Mesodermal cell (in vitro differentiated cells): ENCODE results near the gene HADH.
"Not testable (repeated sequence)": the region's sequence is repeated elsewhere in the genome, so short reads cannot be mapped to it uniquely, and the experiment has no call there.

ENCODE experiments used
- H3K27ac ChIP-seq: 2 replicates; pipeline ENCODE4 v1.7.0; 2013; ENCODE audit warnings: mild to moderate bottlenecking, low read depth, low read length, moderate library complexity; ENCODE audit not compliant: severe bottlenecking
- H3K36me3 ChIP-seq: 2 replicates; pipeline ENCODE4 v1.7.1; 2013; ENCODE audit warnings: mild to moderate bottlenecking, low read length, moderate library complexity; ENCODE audit not compliant: control insufficient read depth, insufficient read depth
- H3K4me1 ChIP-seq: one replicate; pipeline ENCODE4 v1.7.1; 2013; ENCODE audit warnings: mild to moderate bottlenecking, low read length; ENCODE audit not compliant: insufficient read depth, control insufficient read depth, poor library complexity, severe bottlenecking
- H3K4me3 ChIP-seq: 2 replicates; pipeline ENCODE4 v1.7.0; 2013; ENCODE audit warnings: low read length, control low read depth, mild to moderate bottlenecking; ENCODE audit not compliant: insufficient read depth, poor library complexity, severe bottlenecking; ENCODE audit errors: extremely low read depth
- H3K9me3 ChIP-seq: 2 replicates; pipeline ENCODE4 v1.7.1; 2013; ENCODE audit warnings: mild to moderate bottlenecking, low read length, moderate library complexity; ENCODE audit not compliant: control insufficient read depth
- WGBS, 2 experiments: methylation state at CpG; one replicate each; pipeline ENCODE4 v1.1.5; 2013; ENCODE audit warnings: missing lambda C conversion rate in 2 of 2; ENCODE audit not compliant: insufficient coverage in 2 of 2; 5-methylcytosine and 5-hydroxymethylcytosine counted together

The HADH gene

DNA sequence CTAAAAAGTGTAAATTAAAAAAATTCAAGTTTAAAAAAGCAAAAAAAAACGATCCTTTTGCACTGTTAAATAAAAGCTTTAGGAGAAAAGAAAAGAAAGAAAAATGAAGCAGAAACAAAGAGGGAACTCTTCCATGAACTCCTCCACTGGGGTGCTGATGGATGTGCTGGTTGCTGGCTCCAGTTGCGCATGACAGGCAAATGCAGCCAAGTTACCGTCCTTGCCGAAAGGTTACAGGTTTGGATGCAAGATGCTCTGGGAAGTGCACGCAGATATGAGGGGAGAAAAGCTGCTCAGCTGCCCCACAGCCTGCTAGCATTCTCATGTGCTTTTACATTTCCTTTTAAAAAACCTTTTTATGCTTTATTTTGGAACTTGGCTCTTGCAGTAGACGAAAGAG is 58.5 kb downstream of the HADH start:
- Histone ChIP-seq H3K4me1 (no peaks in the 10 kb centered on the region), H3K27ac (no peak overlapping the region), H3K36me3 (peaks cover 67% of the 10 kb centered on the region), H3K4me3 (no peak overlapping the region), H3K9me3 (no peaks in the 10 kb centered on the region)
- 100% methylated on average over 3 to 4 of the region's 6 CpGs for WGBS, 2 experiments

- H3K9me3 ChIP-seq, result no peaks in the 10 kb centered on the region
- H3K36me3 ChIP-seq, result peaks cover 76% of the 10 kb centered on the region
- WGBS, 2 experiments, result 93 to 100% methylated on average over 4 to 6 of the region's 7 CpGs
- no peak overlapping the region for H3K4me3 ChIP-seq
- no peaks in the 10 kb centered on the region for H3K4me1 ChIP-seq
- no peak overlapping the region for H3K27ac ChIP-seq
These were observed 59.3 kb downstream of the HADH start for GRCh38 chr4:108048997-108049396.

DNA sequence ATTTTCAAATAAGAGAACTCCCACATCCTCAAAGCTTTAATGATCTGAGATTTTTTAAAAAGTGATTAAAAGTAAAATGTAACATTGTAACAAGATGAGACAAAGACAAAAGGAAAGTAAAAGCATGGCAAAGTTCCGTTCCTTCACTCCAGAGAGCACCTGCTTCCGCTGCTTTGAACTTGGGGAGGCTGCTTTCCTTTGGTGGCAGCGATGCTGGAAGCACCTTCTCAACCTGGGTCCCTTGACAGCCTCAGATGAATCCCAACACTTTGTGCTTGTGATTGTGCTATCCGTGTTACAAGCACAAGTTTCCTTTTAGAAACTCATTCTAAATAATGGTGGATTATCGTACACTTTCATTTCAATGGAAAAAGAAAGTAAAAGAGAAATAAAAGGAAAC is 59.7 kb downstream of the HADH start:
- 96% methylated on average over 3 of the region's 5 CpGs for WGBS, 2 experiments
- Histone ChIP-seq H3K27ac (no peak overlapping the region), H3K4me1 (no peaks in the 10 kb centered on the region), H3K9me3 (no peaks in the 10 kb centered on the region), H3K36me3 (peaks cover 80% of the 10 kb centered on the region), H3K4me3 (no peak overlapping the region)

DNA sequence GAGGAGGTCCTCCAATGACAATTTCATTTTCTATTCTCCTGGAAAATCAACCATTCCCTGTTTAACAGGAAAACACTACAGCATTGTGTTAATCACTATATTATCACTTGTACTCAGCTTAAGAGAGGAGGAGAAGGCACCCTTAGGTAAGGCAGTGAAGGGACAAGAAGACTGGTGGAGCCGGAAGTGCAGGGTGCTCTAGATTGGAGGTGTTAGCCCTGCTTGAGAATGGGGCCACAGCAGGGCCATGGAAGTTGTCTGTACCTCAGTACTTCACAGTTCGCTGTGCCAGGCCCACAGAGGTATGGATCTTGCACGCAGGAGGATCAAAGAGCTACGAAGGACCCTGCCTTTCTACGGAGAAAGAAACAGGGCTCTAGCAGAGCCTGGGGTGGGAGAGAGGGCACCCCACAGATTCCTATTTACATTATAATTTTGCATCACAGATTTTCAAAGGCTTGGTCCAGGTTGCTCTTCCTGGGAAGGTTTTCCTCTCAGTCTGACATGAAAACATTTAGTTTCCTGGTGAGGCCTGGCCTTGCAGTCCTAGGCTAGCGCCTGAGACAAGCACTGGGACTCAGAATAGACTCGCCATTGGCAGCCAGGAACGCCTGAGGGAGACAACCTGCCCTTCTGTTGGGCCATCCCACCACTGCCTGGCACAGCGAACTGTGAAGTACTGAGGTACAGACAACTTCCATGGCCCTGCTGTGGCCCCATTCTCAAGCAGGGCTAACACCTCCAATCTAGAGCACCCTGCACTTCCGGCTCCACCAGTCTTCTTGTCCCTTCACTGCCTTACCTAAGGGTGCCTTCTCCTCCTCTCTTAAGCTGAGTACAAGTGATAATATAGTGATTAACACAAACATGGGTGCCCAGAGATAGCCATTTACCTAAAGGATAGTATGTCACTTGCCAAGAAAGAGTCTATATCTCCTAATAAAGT is 60.8 kb downstream of the HADH start:
- H3K4me3 ChIP-seq, H3K9me3 ChIP-seq, H3K4me1 ChIP-seq, H3K27ac ChIP-seq: not testable (repeated sequence)
- 77 to 82% methylated on average over 3 to 6 of the region's 10 CpGs for WGBS, 2 experiments
- peaks cover 86% of the 10 kb centered on the region for H3K36me3 ChIP-seq

- Histone ChIP-seq H3K9me3 (no peaks in the 10 kb centered on the region), H3K4me1 (no peaks in the 10 kb centered on the region), H3K36me3 (peaks cover 87% of the 10 kb centered on the region), H3K4me3 (no peak overlapping the region), H3K27ac (no peak overlapping the region)
- WGBS, 2 experiments, result 91 to 92% methylated on average over 7 to 10 of the region's 10 CpGs
These were observed 61.7 kb downstream of the HADH start for GRCh38 chr4:108051343-108051742.

- Histone ChIP-seq H3K36me3 (peaks cover 86% of the 10 kb centered on the region), H3K27ac (no peak overlapping the region), H3K4me3 (no peak overlapping the region), H3K9me3 (no peaks in the 10 kb centered on the region), H3K4me1 (no peaks in the 10 kb centered on the region)
- 92 to 100% methylated on average over 1 of the region's 2 CpGs for WGBS, 2 experiments
These were observed 63.0 kb downstream of the HADH start for GRCh38 chr4:108052558-108053120.

- Histone ChIP-seq H3K9me3 (no peaks in the 10 kb centered on the region), H3K27ac (no peak overlapping the region), H3K4me1 (peaks cover 4% of the 10 kb centered on the region), H3K4me3 (no peak overlapping the region), H3K36me3 (peaks cover 80% of the 10 kb centered on the region)
- WGBS, 2 experiments, result 83 to 90% methylated on average over 1 of the region's 1 CpG
These were observed 63.6 kb downstream of the HADH start for GRCh38 chr4:108053251-108053711.

DNA sequence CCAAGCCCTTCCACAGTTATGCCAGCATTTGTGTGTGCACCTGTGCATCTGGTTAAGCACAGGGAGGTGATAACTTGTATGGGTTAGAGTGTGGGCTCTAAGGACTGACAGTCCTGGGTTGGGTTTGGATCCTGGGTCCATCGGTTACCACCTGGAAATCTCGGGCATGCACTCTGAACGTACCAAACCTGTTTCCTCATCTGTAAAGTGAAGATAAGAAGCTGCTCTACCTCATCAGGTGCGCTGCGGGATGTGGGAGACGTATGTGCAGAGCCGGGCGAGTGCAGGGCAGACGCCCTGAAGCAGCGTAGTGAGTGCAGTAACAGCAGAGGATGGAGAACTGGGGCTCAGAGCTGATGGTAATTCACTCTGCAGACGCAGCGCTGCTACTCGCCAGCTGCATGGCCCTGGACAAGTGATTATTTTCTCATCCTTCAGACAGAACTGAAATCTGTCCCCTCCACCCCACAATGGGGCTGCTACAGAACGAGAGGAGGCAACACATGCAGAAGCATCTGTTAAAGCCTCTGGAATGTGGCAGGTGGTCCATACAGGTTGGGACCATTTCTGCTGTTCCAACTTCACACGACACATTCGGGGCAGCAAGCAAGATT is 64.4 kb downstream of the HADH start:
- 93 to 98% methylated on average over 11 to 15 of the region's 16 CpGs for WGBS, 2 experiments
- Histone ChIP-seq H3K4me3 (no peak overlapping the region), H3K36me3 (peaks cover 72% of the 10 kb centered on the region), H3K27ac (no peak overlapping the region), H3K9me3 (no peaks in the 10 kb centered on the region), H3K4me1 (peaks cover 7% of the 10 kb centered on the region)

DNA sequence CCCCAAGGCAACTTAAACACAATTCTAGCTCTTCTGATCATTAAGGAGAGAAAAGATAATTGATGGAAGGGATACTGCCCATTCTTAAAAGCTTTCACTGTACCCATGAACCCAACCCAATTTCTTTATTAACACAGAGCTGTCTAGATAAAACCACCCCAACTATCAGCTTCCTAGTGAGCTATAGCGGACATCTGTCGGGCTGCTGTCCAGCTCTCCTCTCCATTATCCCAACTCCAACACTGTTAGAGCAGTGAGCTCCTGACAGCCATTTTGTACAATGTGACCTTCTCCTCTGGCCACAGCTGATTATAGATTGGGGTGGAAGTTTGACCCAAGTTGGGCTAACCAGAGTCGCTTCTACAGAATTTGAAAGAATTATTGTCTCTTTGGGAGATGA is 66.1 kb downstream of the HADH start:
- Histone ChIP-seq H3K4me3 (no peak overlapping the region), H3K9me3 (no peaks in the 10 kb centered on the region), H3K36me3 (peaks cover 66% of the 10 kb centered on the region), H3K27ac (no peak overlapping the region), H3K4me1 (peaks cover 16% of the 10 kb centered on the region)
- WGBS, 2 experiments, result 86 to 100% methylated on average over 1 to 2 of the region's 3 CpGs

DNA sequence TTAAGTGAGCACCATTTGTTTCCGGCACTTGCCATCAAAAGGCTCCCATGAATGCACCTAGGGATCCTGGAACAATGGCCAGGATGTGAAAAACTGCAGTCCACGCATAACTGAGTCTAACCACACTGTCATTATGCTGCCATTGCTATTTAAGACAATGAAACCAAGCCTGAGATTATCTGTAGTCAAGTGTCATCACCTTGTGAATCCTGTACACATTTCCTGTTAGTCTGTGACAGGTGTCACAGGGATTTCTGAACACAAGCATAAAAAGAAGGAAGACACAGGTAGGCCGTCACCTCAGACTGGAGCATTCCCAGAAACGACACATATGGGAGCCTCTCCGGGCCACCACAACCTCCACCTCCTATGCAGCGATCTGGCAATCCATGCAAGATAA is 66.7 kb downstream of the HADH start:
- no peak overlapping the region for H3K4me3 ChIP-seq

More for the DNA sequence above, 66.7 kb downstream of the HADH start:
- WGBS, 2 experiments, result 80 to 95% methylated on average over 2 to 6 of the region's 6 CpGs
- H3K27ac ChIP-seq, result no peak overlapping the region
- H3K4me1 ChIP-seq, result peaks cover 20% of the 10 kb centered on the region
- H3K36me3 ChIP-seq, result peaks cover 64% of the 10 kb centered on the region
- no peaks in the 10 kb centered on the region for H3K9me3 ChIP-seq
